DOHH2 (cell line): ENCODE results near the gene MRPL22.

ENCODE experiments used
- H3F3A ChIP-seq: fragments of 200-600 bp; sonication (generic), shearing (Covaris generic); 2 replicates; pipeline ENCODE4 v1.6.0; 2016; ENCODE audit warnings: antibody characterized with exemption, mild to moderate bottlenecking; ENCODE audit not compliant: control insufficient read depth, insufficient read depth
- H3K27ac ChIP-seq: fragments of 200-600 bp; sonication (generic); 2 replicates; pipeline ENCODE4 v1.5.1; 2014; ENCODE audit warnings: low read depth, mild to moderate bottlenecking, low read length, moderate library complexity
- H3K27me3 ChIP-seq: fragments of 200-600 bp; sonication (generic); 2 replicates; pipeline ENCODE4 v1.6.1; 2014; ENCODE audit warnings: mild to moderate bottlenecking, low read length, mixed read lengths; ENCODE audit not compliant: control insufficient read depth
- H3K36me3 ChIP-seq: fragments of 200-600 bp; sonication (generic); 2 replicates; pipeline ENCODE4 v1.6.1; 2014; ENCODE audit warnings: mild to moderate bottlenecking, low read length, moderate library complexity, mixed read lengths; ENCODE audit not compliant: control insufficient read depth
- H3K4me1 ChIP-seq: fragments of 200-600 bp; sonication (generic); 2 replicates; pipeline ENCODE4 v1.6.1; 2014; ENCODE audit warnings: mild to moderate bottlenecking, low read length, mixed read lengths; ENCODE audit not compliant: control insufficient read depth
- H3K4me2 ChIP-seq: fragments of 200-600 bp; sonication (generic); 2 replicates; pipeline ENCODE4 v1.6.0; 2014; ENCODE audit warnings: mild to moderate bottlenecking, low read length, moderate library complexity
- H3K4me3 ChIP-seq: fragments of 200-600 bp; sonication (generic); 2 replicates; pipeline ENCODE4 v1.5.1; 2014; ENCODE audit warnings: mild to moderate bottlenecking, low read length, mixed read lengths
- H3K79me2 ChIP-seq: fragments of 200-600 bp; sonication (generic); 2 replicates; pipeline ENCODE4 v1.6.1; 2014; ENCODE audit warnings: mild to moderate bottlenecking, low read length, mixed read lengths; ENCODE audit not compliant: control insufficient read depth
- H3K9me2 ChIP-seq: fragments of 200-600 bp; sonication (generic); replicated peaks from 2 replicates; pipeline ENCODE4 v1.6.1; 2014; ENCODE audit warnings: mild to moderate bottlenecking, low read length, mixed read lengths; ENCODE audit not compliant: control insufficient read depth
- H3K9me3 ChIP-seq: fragments of 200-600 bp; sonication (generic); 2 replicates; pipeline ENCODE4 v1.6.1; 2014; ENCODE audit warnings: antibody characterized with exemption, low read length, mixed read lengths; ENCODE audit not compliant: control insufficient read depth, insufficient read depth
- H4K20me1 ChIP-seq: fragments of 200-600 bp; sonication (generic); 2 replicates; pipeline ENCODE4 v1.6.0; 2014; ENCODE audit warnings: low read depth, mild to moderate bottlenecking, antibody characterized with exemption, low read length, moderate library complexity; ENCODE audit not compliant: control insufficient read depth, insufficient read depth
- CTCF ChIP-seq: fragments of 200-600 bp; sonication (generic); IDR thresholded peaks from one replicate; pipeline ENCODE4 v1.5.1; 2014; ENCODE audit warnings: antibody characterized with exemption, mild to moderate bottlenecking, low read depth, low read length; ENCODE audit not compliant: poor library complexity, severe bottlenecking
- EZH2phosphoT487 ChIP-seq: fragments of 200-600 bp; sonication (generic); IDR thresholded peaks from 2 replicates; pipeline ENCODE4 v1.6.1; 2017; ENCODE audit warnings: borderline replicate concordance, mild to moderate bottlenecking, antibody characterized with exemption, low read length, moderate library complexity, mixed read lengths

The MRPL22 gene

DNA sequence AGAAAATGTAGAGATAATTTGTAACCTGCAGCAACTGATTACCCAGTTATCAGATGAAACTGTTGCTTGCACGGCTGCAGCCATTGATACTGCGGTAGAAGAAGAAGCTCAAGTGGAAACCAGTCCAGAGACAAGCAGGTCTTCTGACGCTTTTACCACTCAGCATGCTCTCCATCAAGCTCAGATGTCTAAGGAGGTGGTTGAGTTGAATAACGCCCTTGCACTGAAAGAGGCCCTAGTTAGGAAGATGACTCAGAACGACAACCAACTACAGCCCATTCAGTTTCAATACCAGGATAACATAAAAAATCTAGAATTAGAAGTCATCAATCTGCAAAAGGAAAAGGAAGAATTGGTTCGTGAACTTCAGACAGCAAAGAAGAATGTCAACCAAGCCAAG is 74.4 kb downstream of the MRPL22 start:
- Histone ChIP-seq H3K9me3 (no peaks in the 10 kb centered on the region), H3K4me1 (no peaks in the 10 kb centered on the region), H3K4me2 (no peak overlapping the region), H3K79me2 (no peaks in the 10 kb centered on the region), H4K20me1 (no peaks in the 10 kb centered on the region), H3K36me3 (no peaks in the 10 kb centered on the region), H3F3A (no peaks in the 10 kb centered on the region), H3K4me3 (no peak overlapping the region), H3K27ac (no peak overlapping the region), H3K9me2 (no peaks in the 10 kb centered on the region), H3K27me3 (no peaks in the 10 kb centered on the region; the same call in 1 of the 2 replicates)
- TF ChIP-seq CTCF (no peak), EZH2phosphoT487 (no peak)

DNA sequence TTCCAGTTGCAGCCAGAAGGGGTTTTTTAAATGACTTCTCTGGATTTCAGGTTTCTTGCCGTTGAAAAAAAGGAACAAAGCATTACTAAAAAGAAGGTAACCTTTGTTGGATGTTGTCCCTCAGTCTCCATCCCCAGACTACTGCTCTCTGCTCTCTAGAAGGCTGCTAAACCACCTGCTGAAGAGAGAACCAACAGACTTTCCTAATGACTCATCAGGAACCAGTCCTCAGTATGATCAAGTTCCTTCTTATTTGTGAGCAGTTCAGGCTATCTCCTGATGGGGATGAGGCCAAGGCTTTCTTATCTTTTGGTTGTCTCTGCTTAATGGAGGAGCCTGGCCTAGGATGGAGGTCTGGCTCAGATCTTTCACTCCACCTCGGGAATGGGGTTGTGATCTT is 76.7 kb downstream of the MRPL22 start:
- Histone ChIP-seq H3K27me3 (peaks cover 3% of the 10 kb centered on the region; the same call in 1 of the 2 replicates), H3K36me3 (no peaks in the 10 kb centered on the region), H3K4me1 (no peaks in the 10 kb centered on the region), H3K4me3 (no peak overlapping the region), H3K4me2 (no peak overlapping the region), H3K9me3 (no peaks in the 10 kb centered on the region), H4K20me1 (no peaks in the 10 kb centered on the region), H3F3A (no peaks in the 10 kb centered on the region), H3K9me2 (no peaks in the 10 kb centered on the region), H3K27ac (no peak overlapping the region), H3K79me2 (no peaks in the 10 kb centered on the region)
- TF ChIP-seq EZH2phosphoT487 (no peak), CTCF (no peak)
